ENCODE data around the gene COPE. TPM values are rescaled to one million over a fixed set of nuclear protein-coding genes. Genes with fewer than 3 reads are reported as not detected.

Gene COPE
- total and polyA plus RNA-seq, 2 experiments from 2014 or later = 322 to 347 TPM

DNA sequence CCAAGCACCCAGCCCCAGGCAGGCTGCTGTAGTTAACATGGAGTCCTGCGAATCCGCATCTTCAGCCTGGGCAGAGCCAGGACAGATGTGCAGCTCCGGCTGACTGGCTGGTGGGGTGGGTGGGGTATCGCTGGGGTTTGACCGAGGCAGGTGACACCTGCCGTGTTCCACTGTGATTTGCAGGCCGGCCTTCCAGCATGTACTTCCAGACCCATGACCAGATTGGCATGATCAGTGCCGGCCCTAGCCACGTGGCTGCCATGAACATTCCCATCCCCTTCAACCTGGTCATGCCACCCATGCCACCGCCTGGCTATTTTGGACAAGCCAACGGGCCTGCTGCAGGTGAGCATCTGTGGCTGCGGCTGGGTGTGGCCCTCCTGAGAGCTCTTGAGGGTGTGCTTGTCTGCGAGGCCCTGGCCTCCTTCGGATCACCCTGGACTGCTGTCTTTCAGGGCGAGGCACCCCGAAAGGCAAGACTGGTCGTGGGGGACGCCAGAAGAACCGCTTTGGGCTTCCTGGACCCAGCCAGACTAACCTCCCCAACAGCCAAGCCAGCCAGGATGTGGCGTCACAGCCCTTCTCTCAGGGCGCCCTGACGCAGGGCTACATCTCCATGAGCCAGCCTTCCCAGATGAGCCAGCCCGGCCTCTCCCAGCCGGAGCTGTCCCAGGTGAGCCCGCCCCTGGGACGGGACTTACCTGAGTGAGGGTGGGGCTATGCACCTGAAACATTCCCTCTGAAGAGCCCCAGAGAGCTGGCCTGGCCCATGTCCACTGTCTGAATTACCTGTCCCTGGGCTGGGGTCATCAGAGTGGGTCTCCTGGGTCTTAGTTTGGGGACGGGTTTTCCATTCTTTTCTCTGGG, 53.8 kb downstream of the COPE start:
- Histone ChIP-seq H3K9me2 (ENCODE audit: insufficient read depth) (no peaks in the 10 kb centered on the region), H3K4me3 (no peak overlapping the region), H3K4me2 (ENCODE audit: unreplicated experiment) (no peak overlapping the region), H3K9ac (no peak overlapping the region), H3F3A (ENCODE audit: insufficient read depth) (0 out of 2 replicates have a peak, but pooled peaks cover 4% of the 10 kb centered on the region), H2AFZ (no peak overlapping the region), H3K4me1 (ENCODE audit: insufficient read depth) (no peaks in the 10 kb centered on the region), H3K27ac (no peak overlapping the region), H3K9me3 (ENCODE audit: low read depth) (no peaks in the 10 kb centered on the region), H3K79me2 (ENCODE audit: insufficient read depth) (peaks cover 10% of the 10 kb centered on the region), H3K36me3 (ENCODE audit: low read depth) (peaks cover 29% of the 10 kb centered on the region; the same call in 1 of the 2 replicates), H3K27me3 (replicated peaks; ENCODE audit: insufficient read depth) (no peaks in the 10 kb centered on the region), H4K20me1 (ENCODE audit: insufficient read depth) (no peaks in the 10 kb centered on the region)
- in situ Hi-C loops (cut with MboI) = no loop called here
- 90 to 92% methylated on average over 22 to 27 of the region's 27 CpGs for WGBS, 2 experiments (ENCODE audit: low coverage in 1 of 2, low lambda C conversion rate in 2 of 2, missing lambda C conversion rate in 2 of 2)
- no peak for DNase-seq
- TF ChIP-seq EZH2phosphoT487 (IDR thresholded peaks at IDR 0.05; ENCODE audit: insufficient read depth, low read depth) (no peak), EZH2 (IDR thresholded peaks at IDR 0.05; ENCODE audit: insufficient read depth, poor library complexity, severe bottlenecking) (no peak)

DNA sequence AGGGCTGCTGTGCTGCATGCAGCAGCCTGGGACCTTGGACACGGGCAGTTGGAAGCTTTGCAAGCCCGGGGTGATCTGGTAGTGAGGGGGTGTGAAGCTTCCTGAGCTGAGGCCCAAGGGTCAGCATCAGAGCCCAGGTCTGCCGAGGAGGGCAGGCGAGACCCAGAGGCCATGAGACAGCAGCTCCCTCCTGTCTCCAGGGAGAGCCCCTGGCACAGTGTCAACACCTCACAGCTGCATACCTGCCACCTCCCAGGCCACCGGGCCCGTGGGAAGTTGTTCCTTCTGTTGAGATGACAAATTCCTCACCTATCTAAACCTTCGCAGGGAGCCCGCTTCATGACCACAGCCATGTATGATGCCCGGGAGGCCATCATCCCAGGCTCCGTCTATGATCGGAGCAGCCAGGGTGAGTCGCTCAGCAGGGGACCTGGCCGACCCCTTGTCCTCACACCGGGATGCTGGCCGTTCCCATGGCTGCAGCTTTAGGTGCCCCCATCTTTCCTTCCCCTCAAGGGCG, 55.3 kb downstream of the COPE start:
- Histone ChIP-seq H3F3A (ENCODE audit: insufficient read depth) (0 out of 2 replicates have a peak, but pooled peaks cover 4% of the 10 kb centered on the region), H3K4me2 (ENCODE audit: unreplicated experiment) (no peak overlapping the region), H3K9me2 (ENCODE audit: insufficient read depth) (no peaks in the 10 kb centered on the region), H3K9me3 (ENCODE audit: low read depth) (no peaks in the 10 kb centered on the region), H4K20me1 (ENCODE audit: insufficient read depth) (no peaks in the 10 kb centered on the region), H3K9ac (no peak overlapping the region), H3K27me3 (replicated peaks; ENCODE audit: insufficient read depth) (no peaks in the 10 kb centered on the region), H3K27ac (no peak overlapping the region), H3K4me1 (ENCODE audit: insufficient read depth) (no peaks in the 10 kb centered on the region), H3K36me3 (ENCODE audit: low read depth) (peaks cover 40% of the 10 kb centered on the region; the same call in 1 of the 2 replicates), H2AFZ (no peak overlapping the region), H3K4me3 (no peak overlapping the region), H3K79me2 (ENCODE audit: insufficient read depth) (peaks cover 25% of the 10 kb centered on the region)
- DNase-seq = no peak
- no peak for TF ChIP-seq EZH2phosphoT487 (IDR thresholded peaks at IDR 0.05; ENCODE audit: insufficient read depth, low read depth)
- no peak for TF ChIP-seq EZH2 (IDR thresholded peaks at IDR 0.05; ENCODE audit: insufficient read depth, poor library complexity, severe bottlenecking)
- 79% methylated on average over 16 of the region's 16 CpGs for WGBS, 2 experiments (ENCODE audit: low coverage in 1 of 2, low lambda C conversion rate in 2 of 2, missing lambda C conversion rate in 2 of 2)
- in situ Hi-C loops (cut with MboI) = no loop called here

DNA sequence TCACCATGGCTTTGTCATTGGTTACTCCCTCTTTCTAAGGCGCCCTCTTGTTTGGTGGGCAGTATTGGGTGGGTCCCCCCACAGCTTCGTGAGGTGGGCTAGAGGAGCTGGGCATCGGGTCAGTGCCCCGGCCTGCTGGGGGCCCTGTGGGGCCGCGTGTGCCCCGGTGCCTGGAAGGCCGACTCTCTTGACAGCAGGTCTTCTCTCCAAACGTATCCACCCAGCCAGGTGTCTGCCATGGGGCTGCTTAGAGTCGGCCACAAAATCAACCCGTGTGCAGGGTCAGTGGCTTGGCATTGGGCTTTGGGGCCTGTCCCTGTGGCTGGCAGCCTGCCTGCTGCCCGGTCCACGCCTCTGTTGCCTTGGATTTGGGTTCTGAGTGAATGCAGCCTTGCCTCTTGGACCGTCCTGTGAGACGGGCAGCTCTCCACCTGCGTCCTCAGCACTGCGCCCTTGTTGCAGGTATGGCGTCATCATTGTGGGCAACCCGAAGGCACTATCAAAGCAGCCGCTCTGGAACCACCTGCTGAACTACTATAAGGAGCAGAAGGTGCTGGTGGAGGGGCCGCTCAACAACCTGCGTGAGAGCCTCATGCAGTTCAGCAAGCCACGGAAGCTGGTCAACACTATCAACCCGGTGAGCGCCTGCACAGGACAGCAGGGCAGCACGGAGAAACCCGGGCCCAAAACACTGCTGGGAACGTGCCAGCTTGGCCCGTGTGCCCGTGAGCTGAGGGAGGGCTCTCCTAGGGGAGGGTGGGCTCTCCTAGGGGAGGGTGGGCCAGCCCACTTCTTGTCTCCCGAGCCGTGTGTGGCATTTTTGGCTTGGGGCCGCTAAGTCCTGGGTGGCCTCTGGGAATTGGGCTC, 56.0 kb downstream of the COPE start:
- Histone ChIP-seq H3K9me2 (ENCODE audit: insufficient read depth) (no peaks in the 10 kb centered on the region), H3K36me3 (ENCODE audit: low read depth) (peaks cover 47% of the 10 kb centered on the region; the same call in 1 of the 2 replicates), H3K9me3 (ENCODE audit: low read depth) (no peaks in the 10 kb centered on the region), H2AFZ (no peak overlapping the region), H3K9ac (no peak overlapping the region), H4K20me1 (ENCODE audit: insufficient read depth) (no peaks in the 10 kb centered on the region), H3K79me2 (ENCODE audit: insufficient read depth) (peaks cover 32% of the 10 kb centered on the region), H3F3A (ENCODE audit: insufficient read depth) (0 out of 2 replicates have a peak, but pooled peaks cover 4% of the 10 kb centered on the region), H3K4me3 (no peak overlapping the region), H3K4me2 (ENCODE audit: unreplicated experiment) (no peak overlapping the region), H3K27ac (no peak overlapping the region), H3K4me1 (ENCODE audit: insufficient read depth) (no peaks in the 10 kb centered on the region), H3K27me3 (replicated peaks; ENCODE audit: insufficient read depth) (no peaks in the 10 kb centered on the region)
- in situ Hi-C loops (cut with MboI) = no loop called here
- WGBS, 2 experiments (ENCODE audit: low coverage in 1 of 2, low lambda C conversion rate in 2 of 2, missing lambda C conversion rate in 2 of 2) = 93 to 95% methylated on average over 29 to 31 of the region's 33 CpGs
- DNase-seq = no peak
- TF ChIP-seq EZH2phosphoT487 (IDR thresholded peaks at IDR 0.05; ENCODE audit: insufficient read depth, low read depth) = no peak
- no peak for TF ChIP-seq EZH2 (IDR thresholded peaks at IDR 0.05; ENCODE audit: insufficient read depth, poor library complexity, severe bottlenecking)

GRCh38 chr19:18861917-18862316, 57.3 kb downstream of the COPE start:
- Histone ChIP-seq H3K9me2 (ENCODE audit: insufficient read depth) (no peaks in the 10 kb centered on the region), H3K36me3 (ENCODE audit: low read depth) (peaks cover 52% of the 10 kb centered on the region; the same call in 1 of the 2 replicates), H4K20me1 (ENCODE audit: insufficient read depth) (no peaks in the 10 kb centered on the region), H3K79me2 (ENCODE audit: insufficient read depth) (peaks cover 41% of the 10 kb centered on the region), H3K9me3 (ENCODE audit: low read depth) (no peaks in the 10 kb centered on the region), H3K4me2 (ENCODE audit: unreplicated experiment) (no peak overlapping the region), H3K4me1 (ENCODE audit: insufficient read depth) (no peaks in the 10 kb centered on the region), H3K4me3 (no peak overlapping the region), H3K27me3 (replicated peaks; ENCODE audit: insufficient read depth) (no peaks in the 10 kb centered on the region), H2AFZ (no peak overlapping the region), H3K9ac (no peak overlapping the region), H3K27ac (no peak overlapping the region), H3F3A (ENCODE audit: insufficient read depth) (0 out of 2 replicates have a peak, but pooled peaks cover 4% of the 10 kb centered on the region)
- in situ Hi-C loops (cut with MboI) = no loop called here
- WGBS, 2 experiments (ENCODE audit: low coverage in 1 of 2, low lambda C conversion rate in 2 of 2, missing lambda C conversion rate in 2 of 2) = 92 to 94% methylated on average over 12 of the region's 12 CpGs
- no peak for DNase-seq
- no peak for TF ChIP-seq EZH2 (IDR thresholded peaks at IDR 0.05; ENCODE audit: insufficient read depth, poor library complexity, severe bottlenecking)
- TF ChIP-seq EZH2phosphoT487 (IDR thresholded peaks at IDR 0.05; ENCODE audit: insufficient read depth, low read depth) = no peak

All from GM23248 (cell line).